HG02938 (cell line): ENCODE measurements around the gene FRY.

Source experiments
- ATAC-seq: cut with Tn5 transposase; IDR thresholded peaks from one replicate; pipeline ENCODE4 v1.9.1; 2021; ENCODE audit warnings: mild to moderate bottlenecking, moderate library complexity; ENCODE audit not compliant: unreplicated experiment

Gene FRY

GRCh38 chr13:32330441-32330840 is 298.9 kb downstream of the FRY start:
- no peak for ATAC-seq

- ATAC-seq, result no peak
Measured at GRCh38 chr13:32334671-32335070, 303.1 kb downstream of the FRY start.

- ATAC-seq, result no peak
Measured at GRCh38 chr13:32340914-32341313, 309.3 kb downstream of the FRY start.

GRCh38 chr13:32347651-32348050 is 316.1 kb downstream of the FRY start:
- ATAC-seq, result no peak
